CD4-positive, alpha-beta T cell treated with Interleukin-12 subunit alpha and Interleukin-12 subunit beta, for 1 hour (primary cell): ENCODE results near the gene STK10.

Experiments used
- DNase-seq: peaks from one replicate; pipeline ENCODE4 v3.0.0-alpha.2; 2020

Gene STK10

GRCh38 chr5:172082180-172082579 lies 105.8 kb downstream of the STK10 start:
- no peak for DNase-seq

GRCh38 chr5:172079876-172080275 lies 108.1 kb downstream of the STK10 start:
- no peak for DNase-seq

GRCh38 chr5:172078726-172079345 lies 109.2 kb downstream of the STK10 start:
- DNase-seq = no peak

GRCh38 chr5:172077664-172078425 lies 110.2 kb downstream of the STK10 start:
- DNase-seq = no peak

- no peak for DNase-seq
Observed at GRCh38 chr5:172076761-172077244, 111.2 kb downstream of the STK10 start.

- DNase-seq = no peak
Observed at GRCh38 chr5:172075656-172076055, 112.4 kb downstream of the STK10 start.

GRCh38 chr5:172074896-172075295 lies 113.1 kb downstream of the STK10 start:
- DNase-seq = no peak

- DNase-seq = no peak
Observed at GRCh38 chr5:172071309-172071875, 116.6 kb downstream of the STK10 start.

GRCh38 chr5:172065431-172066065 lies 122.5 kb downstream of the STK10 start:
- DNase-seq = no peak

- DNase-seq = no peak
Observed at GRCh38 chr5:172064766-172065165, 123.3 kb downstream of the STK10 start.

GRCh38 chr5:172064358-172064757 lies 123.7 kb downstream of the STK10 start:
- no peak for DNase-seq

GRCh38 chr5:172063463-172064235 lies 124.4 kb downstream of the STK10 start:
- no peak for DNase-seq

GRCh38 chr5:172059661-172060100 lies 128.3 kb downstream of the STK10 start:
- peak; percentile 27 for DNase-seq

- no peak for DNase-seq
Observed at GRCh38 chr5:172058088-172058487, 129.9 kb downstream of the STK10 start.

- no peak for DNase-seq
Observed at GRCh38 chr5:172055996-172056395, 132.0 kb downstream of the STK10 start.

GRCh38 chr5:172055421-172055820 lies 132.6 kb downstream of the STK10 start:
- DNase-seq = no peak

GRCh38 chr5:172054611-172055153 lies 133.3 kb downstream of the STK10 start:
- DNase-seq = no peak

GRCh38 chr5:172052450-172053236 lies 135.4 kb downstream of the STK10 start:
- DNase-seq = no peak

GRCh38 chr5:172051643-172052339 lies 136.2 kb downstream of the STK10 start:
- no peak for DNase-seq

- DNase-seq = no peak
Observed at GRCh38 chr5:172050080-172050479, 137.9 kb downstream of the STK10 start.

- no peak for DNase-seq
Observed at GRCh38 chr5:172049226-172049796, 138.7 kb downstream of the STK10 start.
